Colonic mucosa (tissue), 4 donors: Measurements from ENCODE around the gene TARBP2. TPM values are rescaled to one million over a fixed set of nuclear protein-coding genes. Genes with fewer than 3 reads are reported as not detected.

ENCODE experiments used
- DNase-seq: peaks from one replicate; pipeline ENCODE4 v3.0.0-alpha.2; 2020
- H3K27ac ChIP-seq: fragments of 200-600 bp; one replicate; pipeline ENCODE4 v1.8.0; 2021
- H3K27me3 ChIP-seq: fragments of 200-600 bp; one replicate; pipeline ENCODE4 v1.8.0; 2021
- H3K36me3 ChIP-seq: fragments of 200-600 bp; one replicate; pipeline ENCODE4 v1.8.0; 2021
- H3K4me1 ChIP-seq: fragments of 200-600 bp; one replicate; pipeline ENCODE4 v1.8.0; 2021; ENCODE audit warnings: mild to moderate bottlenecking
- H3K4me3 ChIP-seq: fragments of 200-600 bp; one replicate; pipeline ENCODE4 v1.8.0; 2021
- H3K9ac ChIP-seq, 2 donors: one replicate each; pipeline ENCODE4 v1.7.0; 2013; ENCODE audit warnings: control low read depth in 2 of 2, low read depth in 2 of 2, low read length in 2 of 2
- H3K9me3 ChIP-seq: fragments of 200-600 bp; one replicate; pipeline ENCODE4 v1.8.0; 2021
- CTCF ChIP-seq: fragments of 200-600 bp; IDR thresholded peaks from one replicate; pipeline ENCODE4 v1.8.0; 2022; ENCODE audit warnings: antibody characterized with exemption, mild to moderate bottlenecking
- intact Hi-C: fragments of 100-400 bp; cut with DNase I; formaldehyde crosslinking; loops from one replicate; pipeline ENCODE4 v1.14.1; 2022
- total RNA-seq, 2 donors: library from RNA; stranded (reverse); fragmentation: NEBNext Ultra II Directional in 1 of 2; extraction: Animal tissue kit (Norgen Biotek cat#: 25700) in 1 of 2; gene quantifications; one replicate each; pipeline ENCODE4 v1.2.1, GENCODE V29; 2021
- donor health status: healthy.
- donor health status: DM: no; HTN: no; CAD: no.
- donor health status: DM: no; HTN: no; CAD: no.

Gene TARBP2
- total RNA-seq, 2 donors from 2014 or later, result 20.7 to 36.9 TPM

- intact Hi-C loops, result no loop called here
- H3K9me3 ChIP-seq, result no peaks in the 10 kb centered on the region
- DNase-seq, result no peak
- no peaks in the 10 kb centered on the region for H3K4me1 ChIP-seq
- H3K27ac ChIP-seq, result no peak overlapping the region
- no peak for TF ChIP-seq CTCF
- no peak overlapping the region for H3K4me3 ChIP-seq
- H3K9ac ChIP-seq, result no peak overlapping the region
- peaks cover 15% of the 10 kb centered on the region for H3K36me3 ChIP-seq
- no peaks in the 10 kb centered on the region for H3K27me3 ChIP-seq
Observed at GRCh38 chr12:53524476-53524875, 23.4 kb downstream of the TARBP2 start.

- Histone ChIP-seq H3K9me3 (no peaks in the 10 kb centered on the region), H3K27ac (no peak overlapping the region), H3K27me3 (no peaks in the 10 kb centered on the region), H3K4me3 (no peak overlapping the region), H3K4me1 (no peaks in the 10 kb centered on the region), H3K36me3 (peaks cover 20% of the 10 kb centered on the region), H3K9ac (no peak overlapping the region)
- intact Hi-C loops, result no loop called here
- no peak for DNase-seq
- no peak for TF ChIP-seq CTCF
Observed at GRCh38 chr12:53530061-53530460, 29.0 kb downstream of the TARBP2 start.

GRCh38 chr12:53530920-53531319, 29.8 kb downstream of the TARBP2 start:
- Histone ChIP-seq H3K4me3 (no peak overlapping the region), H3K36me3 (peaks cover 25% of the 10 kb centered on the region), H3K9me3 (no peaks in the 10 kb centered on the region)

GRCh38 chr12:53532021-53532420, 30.9 kb downstream of the TARBP2 start:
- Histone ChIP-seq H3K9me3 (no peaks in the 10 kb centered on the region), H3K9ac (no peak overlapping the region), H3K36me3 (peaks cover 23% of the 10 kb centered on the region), H3K27me3 (no peaks in the 10 kb centered on the region), H3K27ac (no peak overlapping the region), H3K4me1 (no peaks in the 10 kb centered on the region), H3K4me3 (no peak overlapping the region)
- intact Hi-C loops, result no loop called here
- no peak for DNase-seq
- no peak for TF ChIP-seq CTCF

More at GRCh38 chr12:53530920-53531319, 29.8 kb downstream of the TARBP2 start:
- Histone ChIP-seq H3K27me3 (no peaks in the 10 kb centered on the region), H3K27ac (no peak overlapping the region), H3K9ac (no peak overlapping the region), H3K4me1 (no peaks in the 10 kb centered on the region)
- no peak for TF ChIP-seq CTCF
- DNase-seq, result no peak
- intact Hi-C loops, result no loop called here

GRCh38 chr12:53532524-53533445, 31.7 kb downstream of the TARBP2 start:
- TF ChIP-seq CTCF, result no peak
- Histone ChIP-seq H3K27ac (no peak overlapping the region), H3K9ac (no peak overlapping the region), H3K36me3 (peaks cover 20% of the 10 kb centered on the region), H3K4me3 (no peak overlapping the region), H3K27me3 (no peaks in the 10 kb centered on the region), H3K4me1 (no peaks in the 10 kb centered on the region), H3K9me3 (no peaks in the 10 kb centered on the region)
- intact Hi-C loops, result no loop called here
- no peak for DNase-seq
